ENCODE data around the gene VEZF1.

The VEZF1 gene

GRCh38 chr17:57954397-57955182, 33.5 kb downstream of the VEZF1 start:
- peak overlapping the region; percentile 60 for H3K4me3 ChIP-seq (ENCODE audit: low read length)
- peaks cover 24% of the 10 kb centered on the region for H3K4me1 ChIP-seq (ENCODE audit: control insufficient read depth, low read depth, low read length)

GRCh38 chr17:57953705-57954396, 34.2 kb downstream of the VEZF1 start:
- H3K9me3 ChIP-seq (ENCODE audit: control insufficient read depth, low read depth, low read length) = no peaks in the 10 kb centered on the region
- no peak overlapping the region for H3K27ac ChIP-seq (ENCODE audit: low read length)
- H3K27me3 ChIP-seq (ENCODE audit: control insufficient read depth, insufficient read depth, low read length) = peaks cover 43% of the 10 kb centered on the region
- no peak overlapping the region for H3K9ac ChIP-seq (ENCODE audit: low read length)
- H3K36me3 ChIP-seq (ENCODE audit: control insufficient read depth, low read depth, low read length) = no peaks in the 10 kb centered on the region
- peak overlapping the region; percentile 60 for H3K4me3 ChIP-seq (ENCODE audit: low read length)
- peaks cover 28% of the 10 kb centered on the region for H3K4me1 ChIP-seq (ENCODE audit: control insufficient read depth, low read depth, low read length)

More at GRCh38 chr17:57954397-57955182, 33.5 kb downstream of the VEZF1 start:
- Histone ChIP-seq H3K36me3 (ENCODE audit: control insufficient read depth, low read depth, low read length) (no peaks in the 10 kb centered on the region), H3K9me3 (ENCODE audit: control insufficient read depth, low read depth, low read length) (no peaks in the 10 kb centered on the region), H3K27ac (ENCODE audit: low read length) (no peak overlapping the region), H3K27me3 (ENCODE audit: control insufficient read depth, insufficient read depth, low read length) (peaks cover 43% of the 10 kb centered on the region), H3K9ac (ENCODE audit: low read length) (no peak overlapping the region)

DNA sequence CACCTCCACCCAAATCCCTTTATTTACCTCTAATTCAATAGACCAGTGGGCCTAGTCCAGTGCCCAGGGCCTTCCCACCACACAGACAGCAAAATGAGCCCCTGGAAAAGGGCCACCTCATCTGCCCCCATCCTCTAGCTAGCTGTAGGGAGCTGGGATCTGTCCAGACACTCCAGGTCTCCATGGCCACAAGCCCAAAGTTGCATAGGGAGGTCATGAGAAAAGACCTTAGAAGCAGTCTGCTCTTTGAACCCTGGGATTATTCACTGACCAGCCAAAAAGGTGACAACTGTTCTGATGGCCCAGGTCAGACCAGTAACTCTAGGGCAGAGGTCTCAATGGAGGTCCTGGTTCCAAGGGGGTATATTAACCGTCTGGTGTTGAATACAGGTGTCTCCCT, 34.8 kb downstream of the VEZF1 start:
- no peak overlapping the region for H3K27ac ChIP-seq (ENCODE audit: low read length)
- H3K4me1 ChIP-seq (ENCODE audit: control insufficient read depth, low read depth, low read length) = peaks cover 32% of the 10 kb centered on the region
- H3K4me3 ChIP-seq (ENCODE audit: low read length) = no peak overlapping the region
- H3K36me3 ChIP-seq (ENCODE audit: control insufficient read depth, low read depth, low read length) = no peaks in the 10 kb centered on the region
- H3K9me3 ChIP-seq (ENCODE audit: control insufficient read depth, low read depth, low read length) = no peaks in the 10 kb centered on the region
- H3K9ac ChIP-seq (ENCODE audit: low read length) = no peak overlapping the region
- peaks cover 43% of the 10 kb centered on the region for H3K27me3 ChIP-seq (ENCODE audit: control insufficient read depth, insufficient read depth, low read length)

- no peak overlapping the region for H3K9ac ChIP-seq (ENCODE audit: low read length)
- H3K4me1 ChIP-seq (ENCODE audit: control insufficient read depth, low read depth, low read length) = peaks cover 31% of the 10 kb centered on the region
- H3K4me3 ChIP-seq (ENCODE audit: low read length) = no peak overlapping the region
- H3K27me3 ChIP-seq (ENCODE audit: control insufficient read depth, insufficient read depth, low read length) = peaks cover 17% of the 10 kb centered on the region
- H3K9me3 ChIP-seq (ENCODE audit: control insufficient read depth, low read depth, low read length) = no peaks in the 10 kb centered on the region
- H3K27ac ChIP-seq (ENCODE audit: low read length) = no peak overlapping the region
- no peaks in the 10 kb centered on the region for H3K36me3 ChIP-seq (ENCODE audit: control insufficient read depth, low read depth, low read length)
Measured at GRCh38 chr17:57949649-57950048, 38.4 kb downstream of the VEZF1 start.

- no peak overlapping the region for H3K4me3 ChIP-seq (ENCODE audit: low read length)
- H3K36me3 ChIP-seq (ENCODE audit: control insufficient read depth, low read depth, low read length) = no peaks in the 10 kb centered on the region
- no peak overlapping the region for H3K9ac ChIP-seq (ENCODE audit: low read length)
- no peaks in the 10 kb centered on the region for H3K9me3 ChIP-seq (ENCODE audit: control insufficient read depth, low read depth, low read length)
- peaks cover 12% of the 10 kb centered on the region for H3K27me3 ChIP-seq (ENCODE audit: control insufficient read depth, insufficient read depth, low read length)
- peaks cover 31% of the 10 kb centered on the region for H3K4me1 ChIP-seq (ENCODE audit: control insufficient read depth, low read depth, low read length)
- no peak overlapping the region for H3K27ac ChIP-seq (ENCODE audit: low read length)
Measured at GRCh38 chr17:57948555-57949420, 39.3 kb downstream of the VEZF1 start.

GRCh38 chr17:57948169-57948554, 39.9 kb downstream of the VEZF1 start:
- Histone ChIP-seq H3K27me3 (ENCODE audit: control insufficient read depth, insufficient read depth, low read length) (peaks cover 5% of the 10 kb centered on the region), H3K4me3 (ENCODE audit: low read length) (no peak overlapping the region), H3K36me3 (ENCODE audit: control insufficient read depth, low read depth, low read length) (no peaks in the 10 kb centered on the region), H3K4me1 (ENCODE audit: control insufficient read depth, low read depth, low read length) (peaks cover 31% of the 10 kb centered on the region), H3K27ac (ENCODE audit: low read length) (no peak overlapping the region), H3K9me3 (ENCODE audit: control insufficient read depth, low read depth, low read length) (no peaks in the 10 kb centered on the region), H3K9ac (ENCODE audit: low read length) (no peak overlapping the region)

GRCh38 chr17:57947369-57947768, 40.7 kb downstream of the VEZF1 start:
- Histone ChIP-seq H3K27me3 (ENCODE audit: control insufficient read depth, insufficient read depth, low read length) (no peaks in the 10 kb centered on the region), H3K4me3 (ENCODE audit: low read length) (no peak overlapping the region), H3K9ac (ENCODE audit: low read length) (no peak overlapping the region), H3K9me3 (ENCODE audit: control insufficient read depth, low read depth, low read length) (no peaks in the 10 kb centered on the region), H3K4me1 (ENCODE audit: control insufficient read depth, low read depth, low read length) (peaks cover 27% of the 10 kb centered on the region), H3K27ac (ENCODE audit: low read length) (no peak overlapping the region), H3K36me3 (ENCODE audit: control insufficient read depth, low read depth, low read length) (no peaks in the 10 kb centered on the region)

DNA sequence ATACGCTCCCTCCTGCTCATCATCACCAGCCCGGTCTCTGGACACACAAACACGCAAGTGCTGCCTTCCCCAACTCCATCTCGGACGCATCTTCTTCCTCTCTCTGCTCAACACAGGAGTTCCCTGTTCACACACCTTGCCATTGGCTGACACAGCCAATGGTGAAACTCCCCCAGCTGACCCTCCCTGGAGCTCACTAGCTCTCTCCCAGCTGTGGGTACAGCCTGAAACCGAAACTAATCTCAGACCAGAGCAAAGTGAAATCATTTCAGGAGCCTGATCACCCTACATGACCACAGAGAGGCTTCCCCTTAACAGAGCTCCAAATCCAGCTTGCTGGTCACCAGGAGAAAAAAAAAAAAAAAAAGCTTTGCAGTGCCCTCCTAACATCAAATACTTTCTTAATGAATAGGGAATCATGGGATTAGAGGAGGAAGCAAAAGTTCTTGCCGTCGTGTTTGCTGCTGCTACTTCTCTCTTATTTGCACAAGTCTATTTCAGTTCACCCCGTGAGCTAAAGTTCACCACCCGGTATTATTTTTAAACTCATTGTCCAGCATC, 41.2 kb downstream of the VEZF1 start:
- H3K36me3 ChIP-seq (ENCODE audit: control insufficient read depth, low read depth, low read length) = no peaks in the 10 kb centered on the region
- no peaks in the 10 kb centered on the region for H3K9me3 ChIP-seq (ENCODE audit: control insufficient read depth, low read depth, low read length)
- no peak overlapping the region for H3K9ac ChIP-seq (ENCODE audit: low read length)
- H3K27me3 ChIP-seq (ENCODE audit: control insufficient read depth, insufficient read depth, low read length) = no peaks in the 10 kb centered on the region
- peaks cover 27% of the 10 kb centered on the region for H3K4me1 ChIP-seq (ENCODE audit: control insufficient read depth, low read depth, low read length)
- H3K4me3 ChIP-seq (ENCODE audit: low read length) = no peak overlapping the region
- H3K27ac ChIP-seq (ENCODE audit: low read length) = no peak overlapping the region

- Histone ChIP-seq H3K27ac (ENCODE audit: low read length) (no peak overlapping the region), H3K36me3 (ENCODE audit: control insufficient read depth, low read depth, low read length) (no peaks in the 10 kb centered on the region), H3K4me3 (ENCODE audit: low read length) (no peak overlapping the region), H3K9me3 (ENCODE audit: control insufficient read depth, low read depth, low read length) (no peaks in the 10 kb centered on the region), H3K4me1 (ENCODE audit: control insufficient read depth, low read depth, low read length) (peaks cover 26% of the 10 kb centered on the region), H3K9ac (ENCODE audit: low read length) (no peak overlapping the region), H3K27me3 (ENCODE audit: control insufficient read depth, insufficient read depth, low read length) (no peaks in the 10 kb centered on the region)
Measured at GRCh38 chr17:57945996-57946797, 41.9 kb downstream of the VEZF1 start.

DNA sequence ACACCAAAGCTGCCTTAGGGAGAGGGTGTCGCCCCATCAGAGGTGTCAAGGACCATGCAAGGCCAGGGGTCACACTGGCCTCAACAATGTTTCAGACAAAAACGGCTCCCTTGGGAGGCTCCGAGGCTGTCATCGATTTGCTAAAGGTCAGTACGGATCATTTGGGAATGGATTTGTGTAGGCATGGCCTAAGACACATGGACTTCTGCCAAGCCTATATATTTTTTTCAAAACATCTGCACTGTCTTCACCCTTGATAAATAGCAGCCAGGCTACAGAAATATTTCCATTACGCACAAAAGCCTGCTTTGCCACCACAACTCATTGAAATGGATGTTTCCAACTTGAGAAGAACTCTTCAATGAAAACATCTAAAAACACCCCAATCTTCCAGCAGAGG, 43.1 kb downstream of the VEZF1 start:
- H3K27ac ChIP-seq (ENCODE audit: low read length) = no peak overlapping the region
- peaks cover 19% of the 10 kb centered on the region for H3K4me1 ChIP-seq (ENCODE audit: control insufficient read depth, low read depth, low read length)

More for the DNA sequence above, 43.1 kb downstream of the VEZF1 start:
- Histone ChIP-seq H3K9me3 (ENCODE audit: control insufficient read depth, low read depth, low read length) (no peaks in the 10 kb centered on the region), H3K9ac (ENCODE audit: low read length) (no peak overlapping the region), H3K36me3 (ENCODE audit: control insufficient read depth, low read depth, low read length) (no peaks in the 10 kb centered on the region), H3K27me3 (ENCODE audit: control insufficient read depth, insufficient read depth, low read length) (no peaks in the 10 kb centered on the region), H3K4me3 (ENCODE audit: low read length) (no peak overlapping the region)
